SJCRH30 (cell line): Measurements from ENCODE around the gene RTN3. TPM values are rescaled to one million over a fixed set of nuclear protein-coding genes. Genes with fewer than 3 reads are reported as not detected.
"Not testable (repeated sequence)": the region's sequence is repeated elsewhere in the genome, so short reads cannot be mapped to it uniquely, and the experiment has no call there.

ENCODE experiments used
- DNase-seq, 2 experiments: peaks; one replicate each; pipeline ENCODE4 v3.0.0-alpha.2; 2015 to 2020
- H3K27ac ChIP-seq: fragments of 250-450 bp; sonication (Bioruptor Pico); 2 replicates; pipeline ENCODE4 v1.5.1; 2020; ENCODE audit warnings: mild to moderate bottlenecking, moderate library complexity
- H3K27me3 ChIP-seq: fragments of 250-450 bp; sonication (Bioruptor Pico); 2 replicates; pipeline ENCODE4 v1.5.1; 2020; ENCODE audit warnings: mild to moderate bottlenecking, moderate library complexity
- H3K36me3 ChIP-seq: fragments of 250-450 bp; sonication (Bioruptor Pico); 2 replicates; pipeline ENCODE4 v1.5.1; 2020; ENCODE audit warnings: mild to moderate bottlenecking, moderate library complexity
- H3K4me1 ChIP-seq: fragments of 250-450 bp; sonication (Bioruptor Pico); 2 replicates; pipeline ENCODE4 v1.5.1; 2020; ENCODE audit warnings: mild to moderate bottlenecking, moderate library complexity
- H3K4me3 ChIP-seq: fragments of 250-450 bp; sonication (Bioruptor Pico); 2 replicates; pipeline ENCODE4 v1.5.1; 2020; ENCODE audit warnings: mild to moderate bottlenecking, moderate library complexity
- H3K9me3 ChIP-seq: fragments of 250-450 bp; sonication (Bioruptor Pico); replicated peaks from 2 replicates; pipeline ENCODE4 v1.5.1; 2020; ENCODE audit warnings: mild to moderate bottlenecking, moderate library complexity
- total RNA-seq: library from RNA; depleted of rRNA; stranded (reverse); fragments of >200 nt; shearing (Covaris generic); gene quantifications from 2 replicates; pipeline ENCODE4 v1.2.3, GENCODE V29; 2014; rRNA removed

RTN3 gene
- total RNA-seq = 63.8 and 70.2 TPM in 2 replicates

GRCh38 chr11:63681321-63682065 lies at the start of gene RTN3:
TSS of gene RTN3 (plus strand) at chr11:63681500. CDS start at chr11:63681637, 137 bp downstream.
- peak within 1 kb of the TSS; percentile 58 for H3K27ac ChIP-seq
- H3K27me3 ChIP-seq = no peaks in the 10 kb centered on the region
- H3K4me3 ChIP-seq = peak within 1 kb of the TSS; percentile 80
- H3K9me3 ChIP-seq = no peaks in the 10 kb centered on the region
- DNase-seq = peak; percentile 96 to 97
- H3K4me1 ChIP-seq = peaks cover 5% of the 10 kb centered on the region; the same call in 1 of the 2 replicates
- no peaks in the 10 kb centered on the region for H3K36me3 ChIP-seq

- no peak overlapping the region for H3K4me3 ChIP-seq
- peak; percentile 43 to 78 for DNase-seq
- no peaks in the 10 kb centered on the region for H3K4me1 ChIP-seq
- no peaks in the 10 kb centered on the region for H3K9me3 ChIP-seq
- no peak overlapping the region for H3K27ac ChIP-seq
- H3K27me3 ChIP-seq = no peaks in the 10 kb centered on the region
- peaks cover 9% of the 10 kb centered on the region for H3K36me3 ChIP-seq
Observed at GRCh38 chr11:63635762-63636465, 45.4 kb upstream of the RTN3 start.

- not testable (repeated sequence) for DNase-seq, H3K27ac ChIP-seq, H3K4me1 ChIP-seq, H3K4me3 ChIP-seq, H3K9me3 ChIP-seq, H3K27me3 ChIP-seq
- peaks cover 10% of the 10 kb centered on the region for H3K36me3 ChIP-seq
Observed at GRCh38 chr11:63638436-63638835, 42.9 kb upstream of the RTN3 start.

- DNase-seq = no peak
- peaks cover 12% of the 10 kb centered on the region for H3K36me3 ChIP-seq
- no peaks in the 10 kb centered on the region for H3K27me3 ChIP-seq
- H3K4me3 ChIP-seq = no peak overlapping the region
- no peaks in the 10 kb centered on the region for H3K4me1 ChIP-seq
- no peaks in the 10 kb centered on the region for H3K9me3 ChIP-seq
- no peak overlapping the region for H3K27ac ChIP-seq
Observed at GRCh38 chr11:63639199-63639832, 42.0 kb upstream of the RTN3 start.

GRCh38 chr11:63641727-63642126 lies 39.6 kb upstream of the RTN3 start:
- Histone ChIP-seq H3K4me3 (no peak overlapping the region), H3K4me1 (no peaks in the 10 kb centered on the region), H3K36me3 (peaks cover 12% of the 10 kb centered on the region), H3K27me3 (no peaks in the 10 kb centered on the region), H3K9me3 (no peaks in the 10 kb centered on the region), H3K27ac (no peak overlapping the region)
- DNase-seq = no peak

- H3K4me3 ChIP-seq = no peak overlapping the region
- DNase-seq = no peak
- no peaks in the 10 kb centered on the region for H3K4me1 ChIP-seq
- H3K27me3 ChIP-seq = no peaks in the 10 kb centered on the region
- peaks cover 17% of the 10 kb centered on the region for H3K36me3 ChIP-seq
- H3K9me3 ChIP-seq = no peaks in the 10 kb centered on the region
- no peak overlapping the region for H3K27ac ChIP-seq
Observed at GRCh38 chr11:63643205-63643604, 38.1 kb upstream of the RTN3 start.

GRCh38 chr11:63652671-63653070 lies 28.6 kb upstream of the RTN3 start:
- Histone ChIP-seq H3K4me3 (no peak overlapping the region), H3K27ac (no peak overlapping the region), H3K36me3 (peaks cover 2% of the 10 kb centered on the region; the same call in 1 of the 2 replicates), H3K4me1 (no peaks in the 10 kb centered on the region), H3K9me3 (no peaks in the 10 kb centered on the region), H3K27me3 (no peaks in the 10 kb centered on the region)
- no peak for DNase-seq

GRCh38 chr11:63660972-63661371 lies 20.3 kb upstream of the RTN3 start:
- H3K27ac ChIP-seq = no peak overlapping the region
- no peaks in the 10 kb centered on the region for H3K36me3 ChIP-seq
- DNase-seq = no peak
- no peaks in the 10 kb centered on the region for H3K27me3 ChIP-seq
- no peak overlapping the region for H3K4me3 ChIP-seq
- H3K4me1 ChIP-seq = peaks cover 4% of the 10 kb centered on the region; the same call in 1 of the 2 replicates
- no peaks in the 10 kb centered on the region for H3K9me3 ChIP-seq

- Histone ChIP-seq H3K4me1 (peaks cover 9% of the 10 kb centered on the region), H3K4me3 (no peak overlapping the region), H3K27ac (no peak overlapping the region), H3K9me3 (no peaks in the 10 kb centered on the region), H3K36me3 (no peaks in the 10 kb centered on the region), H3K27me3 (no peaks in the 10 kb centered on the region)
- no peak for DNase-seq
Observed at GRCh38 chr11:63663809-63664208, 17.5 kb upstream of the RTN3 start.

GRCh38 chr11:63666874-63667273 lies 14.4 kb upstream of the RTN3 start:
- no peak overlapping the region for H3K27ac ChIP-seq
- DNase-seq = no peak

GRCh38 chr11:63667995-63668795 lies 13.1 kb upstream of the RTN3 start:
- DNase-seq = no peak
- Histone ChIP-seq H3K27ac (no peak overlapping the region), H3K4me3 (no peak overlapping the region), H3K4me1 (peaks cover 9% of the 10 kb centered on the region), H3K27me3 (no peaks in the 10 kb centered on the region), H3K9me3 (no peaks in the 10 kb centered on the region), H3K36me3 (no peaks in the 10 kb centered on the region)

More at GRCh38 chr11:63666874-63667273, 14.4 kb upstream of the RTN3 start:
- Histone ChIP-seq H3K9me3 (no peaks in the 10 kb centered on the region), H3K27me3 (no peaks in the 10 kb centered on the region), H3K36me3 (no peaks in the 10 kb centered on the region), H3K4me3 (no peak overlapping the region), H3K4me1 (peaks cover 9% of the 10 kb centered on the region)

GRCh38 chr11:63670096-63670432 lies 11.2 kb upstream of the RTN3 start:
- Histone ChIP-seq H3K4me3 (peak overlapping the region; percentile 72), H3K27me3 (no peaks in the 10 kb centered on the region), H3K36me3 (no peaks in the 10 kb centered on the region), H3K27ac (no peak overlapping the region), H3K9me3 (no peaks in the 10 kb centered on the region), H3K4me1 (peaks cover 5% of the 10 kb centered on the region; the same call in 1 of the 2 replicates)
- no peak for DNase-seq

- DNase-seq = peak; percentile 50 to 62
- Histone ChIP-seq H3K4me3 (peak overlapping the region; percentile 72), H3K36me3 (no peaks in the 10 kb centered on the region), H3K9me3 (no peaks in the 10 kb centered on the region), H3K27ac (peak overlapping the region; percentile 74), H3K27me3 (no peaks in the 10 kb centered on the region), H3K4me1 (peaks cover 5% of the 10 kb centered on the region; the same call in 1 of the 2 replicates)
Observed at GRCh38 chr11:63670433-63671321, 10.6 kb upstream of the RTN3 start.
